HepG2 (cell line): ENCODE data around the gene TLCD1. TPM values are rescaled to one million over a fixed set of nuclear protein-coding genes. Genes with fewer than 3 reads are reported as not detected.

Source experiments
- ASH2L ChIP-seq: fragments of 300-600, 200-600 bp; sonication (generic); IDR thresholded peaks from 2 replicates; pipeline ENCODE4 v1.7.0; 2017; ENCODE audit warnings: low read depth, mild to moderate bottlenecking, moderate library complexity, mixed read lengths, low read length; ENCODE audit not compliant: insufficient read length
- BRCA1 ChIP-seq: sonication (generic); formaldehyde crosslinking; IDR thresholded peaks from 2 replicates; pipeline ENCODE4 v1.4.0; 2020; ENCODE audit warnings: missing genetic modification reagents
- DRAP1 ChIP-seq: IDR thresholded peaks from 2 replicates; pipeline ENCODE4 v1.6.1; 2016; ENCODE audit warnings: missing genetic modification reagents, missing compliant biosample characterization
- GTF2F1 ChIP-seq: fragments of 150-350 bp; IDR thresholded peaks from 2 replicates; pipeline ENCODE4 v1.6.1; 2014; ENCODE audit warnings: low read length
- HDAC6 ChIP-seq: fragments of 200-600 bp; sonication (generic); IDR thresholded peaks from 2 replicates; pipeline ENCODE4 v1.7.0; 2017; ENCODE audit warnings: mild to moderate bottlenecking, antibody characterized with exemption, low read length, low read depth
- KAT2B ChIP-seq: fragments of 150-350 bp; IDR thresholded peaks from 2 replicates; pipeline ENCODE4 v1.6.1; 2014; ENCODE audit warnings: low read depth, low read length, borderline replicate concordance
- KMT2A ChIP-seq: sonication (generic); formaldehyde crosslinking; IDR thresholded peaks from 2 replicates; pipeline ENCODE4 v1.4.0; 2020; ENCODE audit warnings: missing genetic modification reagents
- MLLT10 ChIP-seq: sonication (generic); formaldehyde crosslinking; IDR thresholded peaks from 2 replicates; pipeline ENCODE4 v1.4.0; 2020; ENCODE audit warnings: missing genetic modification reagents
- NR2C2 ChIP-seq: sonication (generic); formaldehyde crosslinking; IDR thresholded peaks from 2 replicates; pipeline ENCODE4 v1.4.0; 2020; ENCODE audit warnings: missing genetic modification reagents, mild to moderate bottlenecking, moderate library complexity, borderline replicate concordance
- POLR2AphosphoS5 ChIP-seq: IDR thresholded peaks from 2 replicates; pipeline ENCODE4 v1.6.1; 2012; ENCODE audit warnings: low read depth, low read length
- RAD51 ChIP-seq: fragments of 450-650 bp; IDR thresholded peaks from 2 replicates; pipeline ENCODE4 v1.6.1; 2016; ENCODE audit warnings: borderline replicate concordance
- ZBTB3 ChIP-seq: sonication (generic); formaldehyde crosslinking; IDR thresholded peaks from 2 replicates; pipeline ENCODE4 v1.4.0; 2020; ENCODE audit warnings: low read depth, mild to moderate bottlenecking, moderate library complexity, missing genetic modification reagents, borderline replicate concordance
- ZFP36 ChIP-seq: fragments of 150-350 bp; IDR thresholded peaks from 2 replicates; pipeline ENCODE4 v1.6.1; 2018; ENCODE audit warnings: borderline replicate concordance, low read length, low read depth; ENCODE audit not compliant: partially characterized antibody
- ZMYM4 ChIP-seq: sonication (generic); formaldehyde crosslinking; IDR thresholded peaks from 2 replicates; pipeline ENCODE4 v1.8.1; 2023; ENCODE audit warnings: mild to moderate bottlenecking, missing genetic modification reagents
- ZNF337 ChIP-seq: sonication (generic); formaldehyde crosslinking; IDR thresholded peaks from 2 replicates; pipeline ENCODE4 v1.5.1; 2020; ENCODE audit warnings: missing genetic modification reagents, low read depth, mild to moderate bottlenecking, borderline replicate concordance
- ZNF567 ChIP-seq: sonication (generic); formaldehyde crosslinking; IDR thresholded peaks from 2 replicates; pipeline ENCODE4 v1.8.1; 2023; ENCODE audit warnings: mild to moderate bottlenecking, missing genetic modification reagents, borderline replicate concordance
- ZNF7 ChIP-seq: IDR thresholded peaks from 2 replicates; pipeline ENCODE4 v1.6.1; 2016; ENCODE audit warnings: missing biosample characterization, missing genetic modification reagents
- ZNF773 ChIP-seq: sonication (generic); formaldehyde crosslinking; IDR thresholded peaks from 2 replicates; pipeline ENCODE4 v1.4.0; 2020; ENCODE audit warnings: missing genetic modification reagents, borderline replicate concordance
- ZNF790 ChIP-seq: sonication (generic); formaldehyde crosslinking; IDR thresholded peaks from 2 replicates; pipeline ENCODE4 v1.8.0; 2022; ENCODE audit warnings: missing genetic modification reagents, mild to moderate bottlenecking, borderline replicate concordance
- ZNF792 ChIP-seq: IDR thresholded peaks from 2 replicates; pipeline ENCODE4 v1.6.1; 2016
- ZNF839 ChIP-seq: sonication (generic); formaldehyde crosslinking; IDR thresholded peaks from 2 replicates; pipeline ENCODE4 v1.4.0; 2020; ENCODE audit warnings: missing genetic modification reagents, mild to moderate bottlenecking, borderline replicate concordance
- polyA plus RNA-seq, 8 experiments: library from polyadenylated mRNA; depleted of rRNA in 3 of 8; stranded (reverse) in 7 of 8; unstranded in 1 of 8; fragments of >200 nt; fragmentation: Illumina TruSeq in 4 of 8; extraction: Trizol in 4 of 8; gene quantifications; 2 replicates each; pipeline versions ENCODE4 v1.2.1 to v1.2.3, GENCODE V29; 2011 to 2016; ENCODE audit warnings: low read depth in 4 of 8, missing spikeins in 1 of 8, mixed read lengths in 1 of 8; ENCODE audit not compliant: insufficient read depth in 1 of 8
- total RNA-seq, 5 experiments: library from RNA; depleted of rRNA; stranded (reverse); fragments of >200 nt; fragmentation: Illumina TruSeq; extraction: Trizol; gene quantifications; 2 replicates each; pipeline ENCODE4 v1.2.3, GENCODE V29; 2016; ENCODE audit warnings: low read depth in 1 of 5
- TF ChIP-seq, protein P1 (sequence below), 2 experiments: sonication (generic) in 1 of 2; formaldehyde crosslinking in 1 of 2; IDR thresholded peaks; 2 replicates each; pipeline versions ENCODE4 v1.6.1 to v1.9.0; 2014 to 2022; ENCODE audit warnings: antibody characterized with exemption in 1 of 2, borderline replicate concordance in 1 of 2, inconsistent platforms in 1 of 2, low read depth in 1 of 2, missing genetic modification reagents in 1 of 2

TLCD1 gene
- total and polyA plus RNA-seq, 2 of the 13 experiments (the other 11 are each of a cell fraction or from before 2014, with no cell fraction given), result 14.9 to 19.6 TPM

DNA sequence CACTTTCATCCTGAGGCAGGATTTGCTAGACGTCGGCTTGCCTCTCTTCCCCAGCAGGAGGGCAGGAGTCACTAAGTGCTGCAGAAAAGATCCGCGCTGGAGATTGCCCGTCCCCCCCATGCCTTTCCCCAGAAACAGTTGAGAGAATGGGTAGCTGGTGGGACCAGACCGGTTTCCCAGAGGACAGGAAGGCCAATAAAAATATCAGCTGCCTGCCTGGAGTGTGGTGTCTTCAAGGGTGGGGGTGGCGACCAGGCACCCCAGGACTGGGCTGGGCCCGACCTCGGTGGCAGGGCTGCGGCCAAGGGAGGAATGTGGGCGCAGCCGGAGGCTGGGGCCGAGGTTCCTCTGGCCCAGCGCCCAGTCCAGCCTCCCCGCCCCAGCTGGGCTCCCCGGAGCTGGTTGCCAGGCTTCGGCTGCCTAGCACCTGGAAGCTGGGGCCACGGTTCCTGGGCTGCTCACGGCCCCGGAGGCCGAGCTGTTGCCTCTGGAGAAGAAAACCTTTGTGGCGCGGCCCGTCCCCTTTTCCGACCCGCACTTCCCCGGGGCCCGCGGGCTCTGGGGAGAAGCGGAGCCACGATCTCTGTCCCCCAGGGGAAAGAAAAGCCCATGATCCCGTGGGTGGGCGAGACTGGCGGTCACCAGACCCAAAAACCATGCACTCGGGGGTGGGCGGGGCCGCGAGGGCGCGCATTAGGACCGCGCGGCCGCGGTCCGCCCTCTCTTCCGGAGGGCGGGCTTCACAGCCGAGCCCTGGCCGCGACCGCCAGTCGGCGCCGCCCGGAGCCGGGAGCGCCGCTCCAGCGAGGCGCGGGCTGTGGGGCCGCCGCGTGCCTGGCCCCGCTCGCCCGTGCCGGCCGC is 17.4 kb upstream of the TLCD1 start, which contains the start of gene TRAF4 (continued):
- TF ChIP-seq, protein P1, sequence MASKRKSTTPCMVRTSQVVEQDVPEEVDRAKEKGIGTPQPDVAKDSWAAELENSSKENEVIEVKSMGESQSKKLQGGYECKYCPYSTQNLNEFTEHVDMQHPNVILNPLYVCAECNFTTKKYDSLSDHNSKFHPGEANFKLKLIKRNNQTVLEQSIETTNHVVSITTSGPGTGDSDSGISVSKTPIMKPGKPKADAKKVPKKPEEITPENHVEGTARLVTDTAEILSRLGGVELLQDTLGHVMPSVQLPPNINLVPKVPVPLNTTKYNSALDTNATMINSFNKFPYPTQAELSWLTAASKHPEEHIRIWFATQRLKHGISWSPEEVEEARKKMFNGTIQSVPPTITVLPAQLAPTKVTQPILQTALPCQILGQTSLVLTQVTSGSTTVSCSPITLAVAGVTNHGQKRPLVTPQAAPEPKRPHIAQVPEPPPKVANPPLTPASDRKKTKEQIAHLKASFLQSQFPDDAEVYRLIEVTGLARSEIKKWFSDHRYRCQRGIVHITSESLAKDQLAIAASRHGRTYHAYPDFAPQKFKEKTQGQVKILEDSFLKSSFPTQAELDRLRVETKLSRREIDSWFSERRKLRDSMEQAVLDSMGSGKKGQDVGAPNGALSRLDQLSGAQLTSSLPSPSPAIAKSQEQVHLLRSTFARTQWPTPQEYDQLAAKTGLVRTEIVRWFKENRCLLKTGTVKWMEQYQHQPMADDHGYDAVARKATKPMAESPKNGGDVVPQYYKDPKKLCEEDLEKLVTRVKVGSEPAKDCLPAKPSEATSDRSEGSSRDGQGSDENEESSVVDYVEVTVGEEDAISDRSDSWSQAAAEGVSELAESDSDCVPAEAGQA (IDR thresholded peaks at IDR 0.05; ENCODE audit: low read depth), result no peak
- TF ChIP-seq, protein P1 (CRISPR knock-in tag; IDR thresholded peaks at IDR 0.05; ENCODE audit: borderline replicate concordance), result no peak
- no peak for TF ChIP-seq ZMYM4 (CRISPR knock-in tag)
- TF ChIP-seq NR2C2 (CRISPR knock-in tag), result no peak; the same call in 1 of the 2 replicates
- TF ChIP-seq ZNF773 (CRISPR knock-in tag), result no peak; the same call in 1 of the 2 replicates
- no peak for TF ChIP-seq HDAC6
- TF ChIP-seq ZNF567, result no peak
- no peak; the same call in 1 of the 2 replicates for TF ChIP-seq ZNF790 (CRISPR knock-in tag)
- 0 out of 2 replicates have a peak, but pooled peaks have one; percentile 44 for TF ChIP-seq ZBTB3
- TF ChIP-seq ZNF7 (CRISPR knock-in tag), result no peak
- TF ChIP-seq KAT2B, result no peak
- peak; percentile 37; the same call in 1 of the 2 replicates for TF ChIP-seq DRAP1 (CRISPR knock-in tag)
- no peak for TF ChIP-seq ZNF839 (CRISPR knock-in tag)
- no peak for TF ChIP-seq GTF2F1
- no peak for TF ChIP-seq ZNF337 (CRISPR knock-in tag)
- no peak for TF ChIP-seq BRCA1 (CRISPR knock-in tag)
- TF ChIP-seq ZFP36, result no peak
- TF ChIP-seq POLR2AphosphoS5, result peak; percentile 57
- TF ChIP-seq MLLT10 (CRISPR knock-in tag), result no peak
- no peak for TF ChIP-seq RAD51
- no peak; the same call in 1 of the 2 replicates for TF ChIP-seq KMT2A (CRISPR knock-in tag)
- 0 out of 2 replicates have a peak, but pooled peaks have one; percentile 12 for TF ChIP-seq ZNF792 (CRISPR knock-in tag)
- TF ChIP-seq ASH2L, result no peak
